Heart left ventricle (tissue), 16 donors: ENCODE data around the gene TRUB2. TPM values are rescaled to one million over a fixed set of nuclear protein-coding genes. Genes with fewer than 3 reads are reported as not detected.
A peak's percentile ranks its signal among the peaks of the same experiment; 100 is the strongest.

ENCODE experiments used
- ATAC-seq, 4 donors: fragments of 200-7000 bp; cut with Tn5 transposase; one replicate each; pipeline ENCODE4 v1.9.1; 2020 to 2022; ENCODE audit warnings: moderate library complexity in 4 of 4, mild to moderate bottlenecking in 3 of 4, moderate number of reproducible peaks in 1 of 4
- DNase-seq, 5 donors: peaks; one replicate each; pipeline ENCODE4 v3.0.0-alpha.2; 2020
- H3K27ac ChIP-seq, 12 donors: fragments of 200-600 bp; sonication (generic) in 4 of 12; one replicate each; pipeline versions ENCODE4 v1.5.0 to v1.8.0; 2016 to 2022; ENCODE audit warnings: mild to moderate bottlenecking in 2 of 12
- H3K27me3 ChIP-seq, 9 donors: fragments of 200-600 bp; sonication (generic) in 2 of 9; one replicate each; pipeline versions ENCODE4 v1.5.1 to v1.8.0; 2016 to 2022; ENCODE audit warnings: mild to moderate bottlenecking in 3 of 9
- H3K36me3 ChIP-seq, 9 donors: fragments of 200-600 bp; sonication (generic) in 2 of 9; one replicate each; pipeline versions ENCODE4 v1.5.0 to v1.8.0; 2018 to 2022; ENCODE audit warnings: mild to moderate bottlenecking in 2 of 9
- H3K4me1 ChIP-seq, 12 donors: fragments of 200-600 bp; sonication (generic) in 4 of 12; one replicate each; pipeline versions ENCODE4 v1.5.0 to v1.8.0; 2016 to 2022; ENCODE audit warnings: mild to moderate bottlenecking in 3 of 12
- H3K4me3 ChIP-seq, 12 donors: fragments of 200-600 bp; sonication (generic) in 4 of 12; one replicate each; pipeline versions ENCODE4 v1.5.0 to v1.8.0; 2017 to 2022; ENCODE audit warnings: mild to moderate bottlenecking in 9 of 12, moderate library complexity in 4 of 12
- H3K9me3 ChIP-seq, 12 donors: fragments of 200-600 bp; sonication (generic) in 4 of 12; one replicate each; pipeline versions ENCODE4 v1.5.0 to v1.8.0; 2016 to 2022; ENCODE audit warnings: mild to moderate bottlenecking in 1 of 12
- CTCF ChIP-seq, 12 donors: fragments of 200-600 bp; sonication (generic) in 4 of 12; IDR thresholded peaks; one replicate each; pipeline versions ENCODE4 v1.5.0 to v1.8.0; 2018 to 2022; ENCODE audit warnings: antibody characterized with exemption in 12 of 12, mild to moderate bottlenecking in 5 of 12
- POLR2A ChIP-seq, 2 donors: fragments of 450-650 bp; IDR thresholded peaks; one replicate each; pipeline ENCODE4 v1.6.1; 2017; ENCODE audit warnings: antibody characterized with exemption in 2 of 2, mild to moderate bottlenecking in 2 of 2, moderate library complexity in 2 of 2
- WGBS, 4 donors: extraction: QIAGEN DNeasy Blood & Tissue Kit in 2 of 4; methylation state at CpG; one replicate each; pipeline versions ENCODE4 v1.1.5 to v1.1.7; 2013 to 2018; 5-methylcytosine and 5-hydroxymethylcytosine counted together
- intact Hi-C, 10 donors: fragments of 100-400 bp; cut with DNase I; formaldehyde crosslinking; loops; one replicate each; pipeline versions ENCODE4 v1.11.1 to v1.14.2; 2022
- polyA plus RNA-seq, 2 donors: library from polyadenylated mRNA; stranded (reverse); fragments of 200-250 nt; gene quantifications; one replicate each; pipeline ENCODE4 v1.2.3, GENCODE V29; 2013
- total RNA-seq, 9 donors: library from RNA; depleted of rRNA in 2 of 9; stranded (reverse); fragments of >200 nt in 2 of 9; fragmentation: NEBNext Ultra II Directional in 3 of 9; extraction: Animal tissue kit (Norgen Biotek cat#: 25700) in 3 of 9; gene quantifications; one replicate each; pipeline versions ENCODE4 v1.1.0 to v1.2.4, GENCODE V29; 2016 to 2023
- donor health status: ischemic (EF 13 %, LVEDD 7.1; RV severe dilation, severe dysfunction).
- donor health status: healthy with polysubstance abuse.
- donor health status: DM: no; HTN: yes; CAD: no.
- donor health status: DM: no; HTN: no; CAD: no.
- donor health status: ischemic (EF 25% LVEDD 6.9; RV normal size, moderate dysfunction).
- donor health status: ischemic (EF 25% LVEDD 5.7; RV mildly dilated, moderate dysfunction).
- donor health status: healthy.
- donor health status: DM: yes; HTN: yes; CAD: no.
- donor health status: ischemic (EF 35%, LVEDD 5.7; RV mildly dilated, moderate dysfunction).
- donor health status: nonischemic (EF 11% LVEDD 7.7; RV severe dilation, severe dysfunction).
- donor health status: DM: yes; HTN: yes; CAD: no.
- donor health status: PGD.
- donor health status: ischemic (EF 29% LVEDD 5.4; RV normal size, mild dysfunction).
- donor health status: nonischemic (EF 23%, LVEDD 6.1; RV moderate dilation, normal function).

Gene TRUB2
- total and polyA plus RNA-seq, 11 donors, result 12.9 to 49.7 (median 34.4) TPM

GRCh38 chr9:128370367-128370751, 48.1 kb upstream of the TRUB2 start:
- H3K4me1 ChIP-seq, result peaks cover 0 to 30% (median 20%) of the 10 kb centered on the region in 12 donors
- H3K36me3 ChIP-seq, result peaks cover 0 to 22% (median 10%) of the 10 kb centered on the region in 9 donors
- peak overlapping the region; percentile 60 to 99 (median 89) for H3K4me3 ChIP-seq
- H3K9me3 ChIP-seq, result no peaks in the 10 kb centered on the region
- H3K27ac ChIP-seq, result peak overlapping the region; percentile 89 to 98 (median 94)
- ATAC-seq (no peak), DNase-seq (no peak)
- TF ChIP-seq POLR2A (IDR thresholded peaks at IDR 0.05) (no peak), CTCF (IDR thresholded peaks at IDR 0.05) (no peak)
- intact Hi-C loops, result loop anchor here in 1 of 10 donors (5.0 kb wide), 1 partner anchor 42 kb away; no protein-coding TSS in a partner anchor
- H3K27me3 ChIP-seq, result no peaks in the 10 kb centered on the region

GRCh38 chr9:128369024-128369706, 46.9 kb upstream of the TRUB2 start:
- WGBS, 4 donors, result 90 to 95% (median 92%) methylated on average over 8 to 9 of the region's 9 CpGs
- no peak for DNase-seq
- Histone ChIP-seq H3K9me3 (no peaks in the 10 kb centered on the region), H3K4me1 (peaks cover 0 to 41% (median 29%) of the 10 kb centered on the region in 12 donors), H3K27me3 (no peaks in the 10 kb centered on the region), H3K4me3 (no peak overlapping the region), H3K27ac (no peak overlapping the region), H3K36me3 (peaks cover 0 to 13% (median 5%) of the 10 kb centered on the region in 9 donors)
- TF ChIP-seq CTCF (IDR thresholded peaks at IDR 0.05), result no peak
- no peak for TF ChIP-seq POLR2A (IDR thresholded peaks at IDR 0.05)
- no peak for ATAC-seq
- intact Hi-C loops, result loop anchor here in 2 of 10 donors (10.0 kb wide), 2 partner anchors 136 to 256 kb away; partner anchors contain the start of gene GLE1 (in 1 of the 2)

GRCh38 chr9:128365525-128365924, 43.3 kb upstream of the TRUB2 start:
- peaks cover 0 to 37% (median 27%) of the 10 kb centered on the region in 12 donors for H3K4me1 ChIP-seq
- peaks cover 0 to under 1% (median 0%) of the 10 kb centered on the region in 9 donors for H3K36me3 ChIP-seq
- intact Hi-C loops, result loop anchor here in 3 of 10 donors (2.0 to 10.0 kb wide), 3 partner anchors 49 to 259 kb away; partner anchors contain the start of gene GLE1 (in 1 of the 3)
- TF ChIP-seq POLR2A (IDR thresholded peaks at IDR 0.05) (no peak), CTCF (IDR thresholded peaks at IDR 0.05) (no peak)
- H3K9me3 ChIP-seq, result no peaks in the 10 kb centered on the region
- no peak for ATAC-seq
- H3K4me3 ChIP-seq, result peak overlapping the region in 6 of 12 donors; percentile 43 to 56 (median 48)
- DNase-seq, result no peak
- H3K27ac ChIP-seq, result peak overlapping the region in 10 of 12 donors; percentile 47 to 82 (median 68)
- no peaks in the 10 kb centered on the region for H3K27me3 ChIP-seq
- WGBS, 4 donors, result 85 to 90% (median 87%) methylated on average over 4 of the region's 4 CpGs

GRCh38 chr9:128362774-128363173, 40.5 kb upstream of the TRUB2 start:
- Histone ChIP-seq H3K27me3 (no peaks in the 10 kb centered on the region), H3K4me3 (no peak overlapping the region), H3K9me3 (no peaks in the 10 kb centered on the region), H3K27ac (peak overlapping the region in 3 of 12 donors; percentile 63 to 69 (median 64)), H3K4me1 (peaks cover 0 to 29% (median 22%) of the 10 kb centered on the region in 12 donors), H3K36me3 (peaks cover 0 to 14% (median 0%) of the 10 kb centered on the region in 9 donors)
- intact Hi-C loops, result loop anchor here in 8 of 10 donors (1.0 to 10.0 kb wide), 7 partner anchors 48 to 262 kb away; partner anchors contain the start of gene GLE1 (in 1 of the 8)
- WGBS, 4 donors, result 76 to 83% (median 77%) methylated on average over 3 of the region's 3 CpGs
- ATAC-seq, result no peak
- TF ChIP-seq POLR2A (IDR thresholded peaks at IDR 0.05) (no peak), CTCF (IDR thresholded peaks at IDR 0.05) (no peak)
- no peak for DNase-seq
